Astrocyte (in vitro differentiated cells and primary cell): ENCODE data around the gene PTPRK.
"Not testable (repeated sequence)": the region's sequence is repeated elsewhere in the genome, so short reads cannot be mapped to it uniquely, and the experiment has no call there.

Experiments used
- EZH2 ChIP-seq: IDR thresholded peaks from 2 replicates; pipeline ENCODE4 v1.6.1; 2012; ENCODE audit warnings: mild to moderate bottlenecking, low read length, inconsistent platforms; ENCODE audit not compliant: insufficient read depth
- TF ChIP-seq, protein P1 (sequence below): IDR thresholded peaks from 2 replicates; pipeline ENCODE4 v1.5.1; 2011; ENCODE audit warnings: low read depth, mild to moderate bottlenecking, inconsistent platforms, low read length, moderate library complexity; ENCODE audit not compliant: insufficient read depth

- TF ChIP-seq, protein P1, sequence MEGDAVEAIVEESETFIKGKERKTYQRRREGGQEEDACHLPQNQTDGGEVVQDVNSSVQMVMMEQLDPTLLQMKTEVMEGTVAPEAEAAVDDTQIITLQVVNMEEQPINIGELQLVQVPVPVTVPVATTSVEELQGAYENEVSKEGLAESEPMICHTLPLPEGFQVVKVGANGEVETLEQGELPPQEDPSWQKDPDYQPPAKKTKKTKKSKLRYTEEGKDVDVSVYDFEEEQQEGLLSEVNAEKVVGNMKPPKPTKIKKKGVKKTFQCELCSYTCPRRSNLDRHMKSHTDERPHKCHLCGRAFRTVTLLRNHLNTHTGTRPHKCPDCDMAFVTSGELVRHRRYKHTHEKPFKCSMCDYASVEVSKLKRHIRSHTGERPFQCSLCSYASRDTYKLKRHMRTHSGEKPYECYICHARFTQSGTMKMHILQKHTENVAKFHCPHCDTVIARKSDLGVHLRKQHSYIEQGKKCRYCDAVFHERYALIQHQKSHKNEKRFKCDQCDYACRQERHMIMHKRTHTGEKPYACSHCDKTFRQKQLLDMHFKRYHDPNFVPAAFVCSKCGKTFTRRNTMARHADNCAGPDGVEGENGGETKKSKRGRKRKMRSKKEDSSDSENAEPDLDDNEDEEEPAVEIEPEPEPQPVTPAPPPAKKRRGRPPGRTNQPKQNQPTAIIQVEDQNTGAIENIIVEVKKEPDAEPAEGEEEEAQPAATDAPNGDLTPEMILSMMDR = not testable (repeated sequence)
- not testable (repeated sequence) for TF ChIP-seq EZH2
Observed at GRCh38 chr6:127926441-127926840, 594.0 kb downstream of the PTPRK start.
